IPS DF 19.7 (cell line): ENCODE data around the gene SHC2.
"Not testable (repeated sequence)": the region's sequence is repeated elsewhere in the genome, so short reads cannot be mapped to it uniquely, and the experiment has no call there.

Experiments
- DNase-seq: peaks from one replicate; pipeline ENCODE4 v3.0.0-alpha.2; 2013; ENCODE audit warnings: low read depth, low spot score

The SHC2 gene

DNA sequence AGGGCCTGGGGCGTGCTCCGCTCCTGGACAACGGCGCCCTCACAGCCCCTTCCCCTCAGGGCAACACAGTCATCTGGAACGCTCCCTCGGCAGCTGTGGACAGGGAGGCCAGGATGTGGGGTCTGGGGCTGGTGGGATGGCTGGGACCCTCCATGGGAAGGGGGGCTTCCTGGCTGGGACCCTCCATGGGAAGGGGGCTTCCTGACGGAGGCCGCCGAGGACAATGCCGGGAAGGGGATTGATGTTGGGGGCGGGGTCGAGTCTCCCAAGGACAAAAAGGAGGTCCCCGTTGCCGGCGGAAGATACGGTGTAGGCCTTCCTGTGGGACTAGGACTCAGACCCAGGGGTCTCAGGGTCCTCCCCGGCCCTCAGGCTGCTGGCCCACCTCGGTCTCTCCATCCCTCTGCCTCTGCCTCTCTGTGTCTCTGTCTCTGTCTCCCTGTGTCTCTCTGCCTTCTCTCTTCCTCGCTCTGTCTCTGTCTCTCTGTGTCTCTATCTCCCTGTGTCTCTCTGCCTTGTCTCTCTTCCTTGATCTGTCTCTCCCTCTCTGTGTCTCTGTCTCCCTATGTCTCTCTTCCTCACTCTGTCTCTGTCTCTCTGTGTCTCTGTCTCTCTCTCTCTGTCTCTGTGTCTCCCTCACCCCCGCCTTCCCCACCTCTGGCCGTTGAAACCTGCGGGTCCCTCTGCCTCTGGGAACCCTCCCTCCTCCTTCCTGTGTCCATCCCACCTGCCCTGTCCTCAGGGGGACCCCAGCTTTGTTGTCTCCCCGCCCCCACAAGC is 32.7 kb upstream of the SHC2 start:
- DNase-seq: no peak

- no peak for DNase-seq
Measured at GRCh38 chr19:492091-492531, 31.3 kb upstream of the SHC2 start.

DNA sequence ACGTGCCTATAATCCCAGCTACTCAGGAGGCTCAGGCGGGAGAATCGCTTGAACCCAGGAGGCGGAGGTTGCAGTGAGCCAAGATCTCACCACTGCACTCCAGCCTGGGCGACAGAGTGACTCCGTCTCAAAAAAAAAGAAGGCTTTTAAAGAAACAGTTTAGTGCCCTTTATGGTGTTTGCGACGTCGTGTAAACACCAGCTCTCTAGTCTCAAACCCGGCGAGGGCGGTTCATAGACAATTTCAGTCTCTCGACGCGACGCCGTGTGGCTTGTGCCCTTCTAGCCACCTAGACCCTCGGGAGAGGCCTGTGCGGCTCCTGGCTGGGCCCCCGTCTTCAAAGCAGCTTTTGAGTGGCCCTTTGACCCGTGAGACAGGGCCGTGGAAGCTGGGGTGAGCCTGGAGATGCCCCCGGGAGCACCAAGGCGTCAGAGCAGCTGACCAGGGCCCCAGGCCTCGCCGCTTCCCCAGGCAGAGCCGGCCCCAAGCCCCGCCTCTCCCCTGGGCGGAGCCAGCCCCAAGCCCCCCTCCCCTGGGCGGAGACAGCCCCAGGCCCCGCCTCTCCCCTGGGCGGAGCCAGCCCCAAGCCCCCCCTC is 30.4 kb upstream of the SHC2 start:
- DNase-seq: no peak

DNA sequence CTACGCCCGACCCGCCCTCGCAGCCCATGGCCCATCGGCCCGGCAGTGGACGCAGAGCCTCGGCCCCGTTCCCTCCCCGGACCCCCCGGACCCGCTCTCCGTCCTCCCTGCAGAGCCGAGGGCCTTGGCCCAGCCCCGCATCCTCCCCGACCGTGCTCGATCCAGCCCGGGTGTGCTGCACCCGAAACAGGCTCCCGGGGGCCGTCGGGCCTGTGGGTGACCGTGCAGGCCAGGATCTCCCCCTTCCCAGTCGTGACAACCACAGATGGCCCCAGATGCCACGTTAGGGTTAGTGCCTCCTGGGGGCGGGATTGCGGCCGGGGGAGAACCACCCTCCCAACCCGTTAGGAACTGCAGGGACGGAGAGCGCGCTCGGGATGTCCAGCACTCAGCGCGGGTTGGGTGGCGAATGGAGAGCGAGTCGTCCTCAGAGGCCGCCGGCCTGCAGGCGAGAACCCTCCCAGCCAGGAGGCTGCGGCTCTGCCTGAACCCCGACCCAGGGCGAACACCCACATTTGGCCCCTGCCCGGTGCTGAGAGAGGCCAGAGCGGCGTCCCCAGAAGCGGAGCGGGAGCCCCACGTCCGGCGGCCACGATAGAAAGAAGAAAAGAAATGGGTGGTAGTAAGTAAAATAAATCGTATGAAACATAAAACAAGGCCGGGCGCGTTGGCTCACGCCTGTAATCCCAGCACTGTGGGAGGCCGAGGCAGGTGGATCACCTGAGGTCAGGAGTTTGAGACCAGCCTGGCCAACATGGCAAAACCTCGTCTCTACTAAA is 28.8 kb upstream of the SHC2 start:
- no peak for DNase-seq

DNA sequence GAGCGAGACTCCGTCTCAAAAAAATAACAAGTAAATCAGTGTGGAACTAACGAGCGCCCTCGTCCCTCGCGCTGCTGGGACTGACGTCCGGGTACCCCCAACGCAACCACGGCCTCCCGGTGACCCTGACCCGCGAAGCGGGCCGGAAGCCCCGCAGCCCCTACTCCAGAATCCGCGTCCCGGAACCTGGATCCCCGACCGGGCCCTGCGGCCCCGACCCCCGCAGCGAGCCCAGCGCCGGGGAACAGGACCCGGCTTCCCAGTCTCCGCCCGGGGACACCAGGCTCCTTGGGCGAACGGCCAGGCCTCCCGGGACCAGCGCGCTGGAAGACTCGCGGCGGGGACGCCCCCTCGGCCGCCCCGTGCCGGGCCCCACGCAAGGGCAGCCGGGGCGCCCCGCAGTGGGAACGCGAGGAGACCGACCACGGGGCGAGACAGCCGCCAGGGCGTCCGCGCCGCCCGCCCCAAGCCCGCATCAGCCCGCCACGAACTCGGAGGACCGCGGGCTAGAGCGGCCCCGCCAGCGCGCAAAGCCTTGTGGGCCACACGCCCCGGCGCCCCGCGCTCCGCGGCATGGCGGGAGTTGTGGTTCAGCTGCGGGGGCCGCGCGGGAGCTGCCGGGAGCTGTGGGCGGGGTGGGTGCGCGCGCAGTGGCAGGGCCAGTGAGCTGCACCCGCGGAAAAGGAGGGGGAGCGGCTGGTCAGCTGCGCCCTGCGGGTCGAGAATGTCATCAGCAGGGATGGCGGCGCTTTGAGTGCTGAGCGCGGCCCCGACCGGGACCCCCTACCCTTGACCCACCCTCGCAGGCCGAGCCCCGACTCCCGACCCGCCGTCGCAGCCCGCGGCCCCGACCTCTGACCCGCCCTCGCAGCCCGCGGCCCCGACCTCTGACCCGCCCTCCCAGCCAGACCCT is 27.9 kb upstream of the SHC2 start:
- no peak for DNase-seq

DNA sequence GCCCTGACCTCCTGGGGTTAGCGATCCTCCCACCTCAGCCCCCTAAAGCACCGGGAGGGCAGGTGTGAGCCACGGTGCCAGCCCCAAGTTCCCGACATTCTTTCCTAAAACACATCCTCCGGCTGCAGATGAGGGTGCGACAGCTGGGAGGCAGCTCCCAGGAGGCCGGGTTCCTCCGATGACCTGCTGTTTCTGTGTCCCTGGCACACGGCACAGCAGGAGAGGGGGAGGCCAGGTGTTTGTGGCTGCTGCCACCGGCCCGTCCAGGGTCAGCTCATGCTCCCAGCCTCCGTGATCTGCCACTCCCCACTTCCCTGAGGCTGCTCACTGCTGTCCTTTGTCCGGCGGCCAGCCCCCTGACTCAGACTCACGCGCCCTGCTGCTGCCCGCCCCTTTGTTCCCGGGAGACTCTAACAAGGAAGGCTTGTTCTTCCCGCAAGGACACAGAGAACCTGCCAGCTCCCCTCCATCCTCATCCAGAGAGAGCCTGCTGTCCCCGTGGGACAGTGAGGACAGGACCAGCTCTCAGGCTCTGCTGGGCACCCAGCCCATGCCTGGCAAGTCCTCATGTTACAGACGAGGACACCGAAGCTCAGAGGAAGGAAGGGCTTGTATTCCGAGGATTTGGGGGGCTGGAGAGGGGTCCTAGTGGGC is 24.9 kb upstream of the SHC2 start:
- DNase-seq: no peak

GRCh38 chr19:485077-485476 is 24.2 kb upstream of the SHC2 start:
- no peak for DNase-seq

DNA sequence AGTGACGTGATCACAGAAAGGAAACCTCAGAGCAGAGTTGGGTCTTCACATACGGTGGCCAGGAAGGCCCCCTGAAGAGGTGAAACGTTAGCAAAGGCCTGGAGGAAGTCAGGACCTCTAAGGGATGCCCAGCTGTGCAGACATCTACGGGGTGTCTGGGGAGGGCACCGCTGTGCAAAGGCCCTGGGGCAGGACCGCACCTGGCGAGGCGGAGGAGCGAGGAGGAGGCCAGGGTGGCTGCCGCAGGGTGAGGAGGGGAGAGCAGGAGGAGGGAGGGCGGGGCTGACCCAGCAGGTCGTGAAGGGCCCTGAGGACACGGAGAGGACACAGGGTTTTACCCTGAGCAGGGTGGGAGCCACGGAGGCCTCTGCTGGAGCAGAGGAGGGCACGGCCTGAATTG is 23.7 kb upstream of the SHC2 start:
- DNase-seq: no peak

- DNase-seq: no peak
Measured at GRCh38 chr19:483332-484072, 22.7 kb upstream of the SHC2 start.

GRCh38 chr19:482186-483041 is 21.6 kb upstream of the SHC2 start:
- DNase-seq: no peak

GRCh38 chr19:481100-481499 is 20.3 kb upstream of the SHC2 start:
- DNase-seq: not testable (repeated sequence)

- DNase-seq: no peak
Measured at GRCh38 chr19:480016-480855, 19.4 kb upstream of the SHC2 start.

DNA sequence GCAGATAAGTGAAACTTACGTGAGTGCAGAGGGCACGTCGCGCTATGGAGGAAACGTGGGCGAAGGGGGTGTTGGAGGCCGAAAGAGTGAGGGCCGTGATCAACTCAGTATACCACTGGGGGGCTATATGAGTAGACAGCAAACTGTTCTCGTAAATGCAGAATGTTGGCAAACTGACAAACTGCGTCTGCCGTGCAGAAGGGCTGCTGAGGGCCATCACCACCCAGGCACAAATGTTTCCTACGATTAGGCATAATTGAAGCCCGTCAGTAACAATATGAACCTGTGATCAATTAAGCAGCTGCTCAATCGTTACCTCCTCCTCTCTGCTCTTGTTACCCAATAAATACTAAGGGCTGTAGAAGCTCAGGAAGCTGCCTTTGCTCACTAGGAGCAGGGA is 18.1 kb upstream of the SHC2 start:
- no peak for DNase-seq

DNA sequence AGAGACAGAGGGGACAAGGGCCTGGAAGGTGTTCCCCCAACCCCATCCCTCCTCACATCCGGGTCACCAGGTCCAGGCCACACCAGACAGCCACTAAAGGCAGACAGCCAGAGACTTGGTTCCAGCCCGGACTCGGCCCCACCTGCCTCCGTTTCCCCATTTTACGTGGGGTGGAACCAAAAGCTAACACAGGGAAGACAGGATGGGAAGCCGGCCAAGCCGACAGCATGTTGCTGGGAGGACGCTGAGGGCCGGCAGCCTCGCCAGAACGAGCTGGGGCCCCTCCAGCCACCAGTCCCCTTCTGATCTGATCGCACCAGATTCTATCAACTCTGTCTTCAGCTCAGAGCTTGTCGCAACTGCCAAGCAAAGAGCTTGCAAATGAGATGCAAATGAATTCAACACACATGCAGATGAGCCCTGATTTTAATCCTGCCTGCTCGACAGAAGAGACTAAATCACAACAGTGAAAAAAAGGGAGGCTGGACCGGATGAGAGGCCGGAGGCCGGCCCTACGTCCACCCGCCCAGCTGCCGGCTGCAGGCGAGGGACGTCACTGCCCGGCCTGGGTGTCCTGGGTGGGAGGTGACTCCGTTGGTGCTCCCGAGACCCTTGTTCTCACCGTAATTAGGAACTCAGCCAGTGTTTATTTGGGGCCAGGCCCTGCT is 17.5 kb upstream of the SHC2 start:
- no peak for DNase-seq

GRCh38 chr19:475360-475759 is 14.5 kb upstream of the SHC2 start:
- DNase-seq: no peak

DNA sequence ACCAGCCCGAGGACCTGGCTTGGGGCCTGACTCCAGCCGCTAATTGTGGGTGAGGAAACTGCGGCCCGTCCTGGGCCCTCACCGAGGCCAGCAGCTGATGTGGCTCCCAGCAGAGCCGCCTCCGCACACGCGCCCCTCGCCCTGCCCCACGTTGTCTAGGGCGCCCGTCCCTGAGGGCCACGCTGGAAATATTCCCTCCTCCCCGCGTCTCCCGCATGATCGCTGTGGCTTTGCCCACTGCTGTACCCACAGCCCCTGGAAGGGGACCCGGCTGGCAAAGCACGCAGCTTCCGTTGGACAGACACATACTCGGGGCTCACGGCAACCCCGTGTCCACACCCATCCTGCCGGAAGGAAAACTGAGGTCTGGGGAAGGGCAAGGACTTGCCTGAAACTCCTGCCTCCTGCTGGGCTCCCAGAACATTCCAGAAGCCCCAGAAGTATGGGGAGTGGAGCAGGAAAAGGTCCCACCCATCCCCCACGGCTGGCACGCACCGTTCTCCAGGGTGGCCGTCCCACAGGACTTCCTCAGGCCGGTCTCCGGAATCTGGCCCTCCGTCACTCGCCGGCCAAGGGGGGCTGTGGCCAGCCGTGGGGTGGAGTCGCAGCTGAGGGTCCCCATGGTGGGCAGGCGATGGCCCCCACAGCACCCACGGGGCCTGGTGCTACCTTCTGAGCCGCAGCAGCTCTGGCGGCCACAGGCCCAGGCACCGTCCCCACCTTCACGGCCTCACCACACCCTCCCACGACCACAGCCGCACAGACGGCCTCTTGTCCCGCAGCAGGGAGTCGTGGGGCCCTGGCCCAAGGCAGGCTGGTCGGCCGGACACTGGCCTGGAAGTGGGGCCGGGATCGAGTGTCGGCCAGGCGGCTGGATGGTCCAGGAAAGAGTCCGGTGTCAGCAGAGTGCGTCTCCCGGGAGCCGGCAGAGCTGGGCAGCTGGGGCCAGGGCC is 13.6 kb upstream of the SHC2 start:
- no peak for DNase-seq
